ENCODE results near the gene NCK2.

Gene NCK2

DNA sequence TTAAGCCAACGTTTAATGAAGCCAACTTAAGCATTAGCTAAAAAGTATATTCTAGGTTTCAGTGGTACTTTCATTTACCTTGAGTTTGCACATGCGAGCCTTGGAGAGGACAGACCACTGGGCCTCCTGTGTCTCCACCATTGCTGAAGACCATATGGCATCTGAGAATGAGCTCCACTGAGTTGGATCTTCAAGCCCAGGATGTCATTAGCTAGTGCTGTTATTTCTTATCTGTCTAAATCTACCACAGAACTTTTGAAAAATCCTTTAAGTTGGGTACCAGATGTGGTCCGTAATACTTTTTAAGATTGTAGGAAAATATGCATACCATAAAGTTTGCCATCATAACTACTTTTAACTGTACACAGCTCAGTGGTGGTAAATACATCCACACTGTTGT, 161.8 kb downstream of the NCK2 start:
- no peaks in the 10 kb centered on the region for H3K4me1 ChIP-seq (ENCODE audit: low read length)
- no peak overlapping the region for H3K4me2 ChIP-seq (ENCODE audit: low read depth, low read length)
- H3K4me3 ChIP-seq (ENCODE audit: low read length): no peak overlapping the region
- no peak for DNase-seq
- H3K9me2 ChIP-seq (replicated peaks; ENCODE audit: insufficient read depth, low read length): no peaks in the 10 kb centered on the region
- no peak overlapping the region for H3K9ac ChIP-seq (ENCODE audit: low read length)
- H3K36me3 ChIP-seq (replicated peaks; ENCODE audit: insufficient read depth, low read length): no peaks in the 10 kb centered on the region
- H3K27ac ChIP-seq (ENCODE audit: low read length): no peak overlapping the region
- H3K79me2 ChIP-seq (ENCODE audit: low read length): no peaks in the 10 kb centered on the region
- no peak overlapping the region for H2AFZ ChIP-seq (ENCODE audit: low read length)
- H3K27me3 ChIP-seq (replicated peaks; ENCODE audit: insufficient read depth, low read length): no peaks in the 10 kb centered on the region
- H3K9me3 ChIP-seq (replicated peaks; ENCODE audit: insufficient read depth, low read length): no peaks in the 10 kb centered on the region
- H3F3A ChIP-seq (ENCODE audit: insufficient read depth, low read length): no peaks in the 10 kb centered on the region
- no peaks in the 10 kb centered on the region for H4K20me1 ChIP-seq (ENCODE audit: insufficient read depth, low read length)
- no peak for TF ChIP-seq EZH2 (optimal IDR thresholded peaks at IDR 0.05; ENCODE audit: low read depth, low read length)

DNA sequence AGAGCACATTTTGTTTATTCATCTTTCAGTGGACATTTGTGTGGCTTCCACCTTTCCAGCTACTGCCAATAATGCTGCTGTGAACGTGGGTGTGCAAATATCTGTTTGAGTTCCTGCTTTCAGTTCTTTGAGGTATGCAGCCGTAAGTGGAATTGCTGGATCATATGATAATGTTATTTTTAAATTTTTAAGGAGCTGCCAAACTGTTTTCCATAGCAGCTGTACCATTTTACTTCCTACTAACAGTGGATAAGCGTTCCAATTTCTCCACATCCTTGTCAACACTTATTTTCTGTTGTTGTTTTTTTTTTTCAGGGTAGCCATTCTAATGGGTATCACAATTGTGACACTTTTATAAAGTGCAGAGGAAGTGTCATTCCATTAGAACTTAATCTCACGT, 162.5 kb downstream of the NCK2 start:
- no peak overlapping the region for H3K4me3 ChIP-seq (ENCODE audit: low read length)
- no peak for DNase-seq

DNA sequence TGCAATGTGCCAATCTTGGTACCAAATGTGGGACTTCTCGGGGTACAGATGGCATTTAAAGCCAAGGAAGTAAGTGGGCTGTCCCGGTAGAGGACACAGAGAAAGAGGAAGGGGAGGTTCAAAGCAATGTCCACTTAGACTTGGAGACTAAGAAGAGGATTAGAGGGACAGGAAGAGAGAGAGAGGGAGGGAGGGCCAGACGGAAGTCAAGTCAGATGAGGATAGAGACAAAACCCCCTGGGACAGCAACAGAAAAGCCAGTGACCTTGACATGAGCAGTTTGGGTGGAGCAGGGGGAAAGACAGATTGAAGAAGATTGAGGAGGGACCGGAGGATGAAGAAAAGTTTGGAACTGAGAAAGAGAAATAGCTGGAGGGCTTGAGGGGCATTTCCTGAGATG, 164.5 kb downstream of the NCK2 start:
- H3K4me1 ChIP-seq (ENCODE audit: low read length): peaks cover 17% of the 10 kb centered on the region
- H3K9ac ChIP-seq (ENCODE audit: low read length): no peak overlapping the region
- no peak overlapping the region for H3K4me2 ChIP-seq (ENCODE audit: low read depth, low read length)
- H3K36me3 ChIP-seq (replicated peaks; ENCODE audit: insufficient read depth, low read length): no peaks in the 10 kb centered on the region
- peaks cover 8% of the 10 kb centered on the region; the same call in 1 of the 2 replicates for H3F3A ChIP-seq (ENCODE audit: insufficient read depth, low read length)
- TF ChIP-seq EZH2phosphoT487 (IDR thresholded peaks at IDR 0.05; ENCODE audit: low read length): no peak
- TF ChIP-seq, protein P1, sequence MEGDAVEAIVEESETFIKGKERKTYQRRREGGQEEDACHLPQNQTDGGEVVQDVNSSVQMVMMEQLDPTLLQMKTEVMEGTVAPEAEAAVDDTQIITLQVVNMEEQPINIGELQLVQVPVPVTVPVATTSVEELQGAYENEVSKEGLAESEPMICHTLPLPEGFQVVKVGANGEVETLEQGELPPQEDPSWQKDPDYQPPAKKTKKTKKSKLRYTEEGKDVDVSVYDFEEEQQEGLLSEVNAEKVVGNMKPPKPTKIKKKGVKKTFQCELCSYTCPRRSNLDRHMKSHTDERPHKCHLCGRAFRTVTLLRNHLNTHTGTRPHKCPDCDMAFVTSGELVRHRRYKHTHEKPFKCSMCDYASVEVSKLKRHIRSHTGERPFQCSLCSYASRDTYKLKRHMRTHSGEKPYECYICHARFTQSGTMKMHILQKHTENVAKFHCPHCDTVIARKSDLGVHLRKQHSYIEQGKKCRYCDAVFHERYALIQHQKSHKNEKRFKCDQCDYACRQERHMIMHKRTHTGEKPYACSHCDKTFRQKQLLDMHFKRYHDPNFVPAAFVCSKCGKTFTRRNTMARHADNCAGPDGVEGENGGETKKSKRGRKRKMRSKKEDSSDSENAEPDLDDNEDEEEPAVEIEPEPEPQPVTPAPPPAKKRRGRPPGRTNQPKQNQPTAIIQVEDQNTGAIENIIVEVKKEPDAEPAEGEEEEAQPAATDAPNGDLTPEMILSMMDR (IDR thresholded peaks at IDR 0.05; ENCODE audit: low read length): no peak
- no peaks in the 10 kb centered on the region for H3K9me2 ChIP-seq (replicated peaks; ENCODE audit: insufficient read depth, low read length)
- H3K4me3 ChIP-seq (ENCODE audit: low read length): no peak overlapping the region
- no peaks in the 10 kb centered on the region for H4K20me1 ChIP-seq (ENCODE audit: insufficient read depth, low read length)
- H3K9me3 ChIP-seq (replicated peaks; ENCODE audit: insufficient read depth, low read length): no peaks in the 10 kb centered on the region
- H2AFZ ChIP-seq (ENCODE audit: low read length): no peak overlapping the region
- H3K79me2 ChIP-seq (ENCODE audit: low read length): no peaks in the 10 kb centered on the region
- DNase-seq: no peak
- H3K27ac ChIP-seq (ENCODE audit: low read length): no peak overlapping the region
- no peaks in the 10 kb centered on the region for H3K27me3 ChIP-seq (replicated peaks; ENCODE audit: insufficient read depth, low read length)

More for the DNA sequence above, 162.5 kb downstream of the NCK2 start:
- H2AFZ ChIP-seq (ENCODE audit: low read length): no peak overlapping the region
- no peak overlapping the region for H3K9ac ChIP-seq (ENCODE audit: low read length)
- no peak overlapping the region for H3K4me2 ChIP-seq (ENCODE audit: low read depth, low read length)
- no peak for TF ChIP-seq EZH2 (optimal IDR thresholded peaks at IDR 0.05; ENCODE audit: low read depth, low read length)
- no peak for TF ChIP-seq EZH2phosphoT487 (IDR thresholded peaks at IDR 0.05; ENCODE audit: low read length)
- TF ChIP-seq, protein P1 (IDR thresholded peaks at IDR 0.05; ENCODE audit: low read length): no peak
- no peaks in the 10 kb centered on the region for H3K9me2 ChIP-seq (replicated peaks; ENCODE audit: insufficient read depth, low read length)
- H4K20me1 ChIP-seq (ENCODE audit: insufficient read depth, low read length): no peaks in the 10 kb centered on the region
- H3K79me2 ChIP-seq (ENCODE audit: low read length): no peaks in the 10 kb centered on the region
- no peaks in the 10 kb centered on the region for H3F3A ChIP-seq (ENCODE audit: insufficient read depth, low read length)
- no peaks in the 10 kb centered on the region for H3K27me3 ChIP-seq (replicated peaks; ENCODE audit: insufficient read depth, low read length)
- H3K27ac ChIP-seq (ENCODE audit: low read length): no peak overlapping the region
- no peaks in the 10 kb centered on the region for H3K36me3 ChIP-seq (replicated peaks; ENCODE audit: insufficient read depth, low read length)
- H3K4me1 ChIP-seq (ENCODE audit: low read length): no peaks in the 10 kb centered on the region
- no peaks in the 10 kb centered on the region for H3K9me3 ChIP-seq (replicated peaks; ENCODE audit: insufficient read depth, low read length)

DNA sequence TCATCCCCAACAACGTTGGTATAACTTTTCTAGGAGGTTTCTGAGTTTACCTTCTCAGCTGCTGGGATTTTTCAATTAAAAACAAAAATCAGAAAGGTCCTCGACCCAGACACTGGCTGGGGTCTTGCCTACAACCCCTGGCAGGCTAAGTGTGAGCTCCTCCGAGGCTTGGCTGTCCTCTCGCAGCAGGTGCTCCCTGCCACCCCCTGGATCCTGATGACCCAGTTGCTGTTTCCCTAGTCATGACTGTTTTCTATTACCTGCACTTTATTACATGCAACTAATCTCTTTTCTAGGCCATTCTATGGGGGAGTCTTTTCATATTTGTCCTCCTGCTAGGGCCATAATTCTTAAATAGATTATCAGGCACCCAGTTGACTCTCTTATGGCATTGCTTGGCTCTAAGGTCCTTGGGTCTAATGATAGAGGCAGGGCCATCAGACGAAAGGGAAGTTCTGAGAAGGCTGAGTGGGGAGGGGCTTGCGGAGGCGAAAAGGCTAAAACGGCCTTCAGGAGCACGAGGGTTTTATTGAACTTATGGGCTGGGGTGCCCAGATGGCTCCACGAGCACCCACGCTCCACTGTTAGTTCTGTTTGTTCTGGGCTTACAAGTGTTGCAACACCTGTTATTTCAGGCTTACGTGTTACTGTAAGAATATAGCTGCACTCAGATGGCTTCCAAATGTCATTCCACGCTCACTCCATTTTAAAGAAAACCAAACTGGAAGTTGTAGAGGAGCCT, 166.0 kb downstream of the NCK2 start:
- Histone ChIP-seq H3F3A (ENCODE audit: insufficient read depth, low read length) (peaks cover 22% of the 10 kb centered on the region), H3K27me3 (replicated peaks; ENCODE audit: insufficient read depth, low read length) (no peaks in the 10 kb centered on the region), H2AFZ (ENCODE audit: low read length) (no peak overlapping the region), H3K36me3 (replicated peaks; ENCODE audit: insufficient read depth, low read length) (no peaks in the 10 kb centered on the region), H3K9me3 (replicated peaks; ENCODE audit: insufficient read depth, low read length) (no peaks in the 10 kb centered on the region), H3K4me2 (ENCODE audit: low read depth, low read length) (no peak overlapping the region), H3K79me2 (ENCODE audit: low read length) (no peaks in the 10 kb centered on the region), H3K9ac (ENCODE audit: low read length) (no peak overlapping the region), H4K20me1 (ENCODE audit: insufficient read depth, low read length) (no peaks in the 10 kb centered on the region), H3K9me2 (replicated peaks; ENCODE audit: insufficient read depth, low read length) (no peaks in the 10 kb centered on the region), H3K27ac (ENCODE audit: low read length) (no peak overlapping the region), H3K4me1 (ENCODE audit: low read length) (peaks cover 31% of the 10 kb centered on the region), H3K4me3 (ENCODE audit: low read length) (no peak overlapping the region)
- TF ChIP-seq EZH2phosphoT487 (IDR thresholded peaks at IDR 0.05; ENCODE audit: low read length): no peak
- TF ChIP-seq EZH2 (optimal IDR thresholded peaks at IDR 0.05; ENCODE audit: low read depth, low read length): no peak
- TF ChIP-seq, protein P1 (IDR thresholded peaks at IDR 0.05; ENCODE audit: low read length): no peak
- no peak for DNase-seq

All from MM.1S (cell line).